Fibroblast of skin of right quadriceps (primary cell): Measurements from ENCODE around the gene RHO.

ENCODE experiments used
- DNase-seq: peaks from one replicate; pipeline ENCODE4 v3.0.0-alpha.2; 2013

The RHO gene

DNA sequence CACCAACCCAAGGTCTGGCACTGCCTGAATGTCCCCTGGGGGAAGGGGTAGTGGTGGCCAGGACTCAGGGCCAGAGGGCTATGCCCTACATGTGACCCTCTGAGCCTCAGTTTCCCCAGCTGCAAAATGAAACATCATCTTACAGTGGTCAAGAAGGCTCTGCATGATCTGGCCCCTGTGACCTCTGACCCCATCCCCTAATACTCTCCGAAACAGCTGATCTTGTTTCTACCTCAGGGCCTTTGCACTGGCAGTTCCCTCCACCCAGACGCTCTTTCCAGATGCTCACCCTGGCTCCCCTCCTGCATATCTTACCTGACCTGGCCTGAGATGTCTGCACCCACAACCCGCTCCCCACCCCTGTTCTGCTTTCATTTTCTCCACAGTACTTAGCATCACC, 56.2 kb downstream of the RHO start:
- DNase-seq = no peak
